Upper lobe of right lung (tissue), 1 donor: ENCODE measurements around the gene CD101. TPM values are rescaled to one million over a fixed set of nuclear protein-coding genes. Genes with fewer than 3 reads are reported as not detected.

Experiments used
- ATAC-seq: fragments of 200-7000 bp; cut with Tn5 transposase; one replicate; pipeline ENCODE4 v1.9.1; 2020; ENCODE audit warnings: mild to moderate bottlenecking, moderate library complexity
- DNase-seq: peaks from one replicate; pipeline ENCODE4 v3.0.0-alpha.2; 2020
- H3K27ac ChIP-seq: fragments of 200-600 bp; one replicate; pipeline ENCODE4 v1.8.0; 2022
- H3K27me3 ChIP-seq: fragments of 200-600 bp; one replicate; pipeline ENCODE4 v1.8.0; 2022; ENCODE audit warnings: mild to moderate bottlenecking
- H3K36me3 ChIP-seq: fragments of 200-600 bp; one replicate; pipeline ENCODE4 v1.8.0; 2022
- H3K4me1 ChIP-seq: fragments of 200-600 bp; one replicate; pipeline ENCODE4 v1.8.0; 2022
- H3K4me3 ChIP-seq: fragments of 200-600 bp; one replicate; pipeline ENCODE4 v1.8.0; 2022; ENCODE audit warnings: mild to moderate bottlenecking
- H3K9me3 ChIP-seq: fragments of 200-600 bp; one replicate; pipeline ENCODE4 v1.8.0; 2022
- intact Hi-C: fragments of 100-400 bp; cut with DNase I; formaldehyde crosslinking; loops from one replicate; pipeline ENCODE4 v1.11.0; 2022
- total RNA-seq: library from RNA; stranded (reverse); fragmentation: NEBNext Ultra II Directional; extraction: Animal tissue kit (Norgen Biotek cat#: 25700); gene quantifications from one replicate; pipeline ENCODE4 v1.2.1, GENCODE V29; 2021
- TF ChIP-seq, protein P1 (sequence below): fragments of 200-600 bp; IDR thresholded peaks from one replicate; pipeline ENCODE4 v1.8.0; 2022; ENCODE audit warnings: antibody characterized with exemption
- donor health status: DM: no; HTN: yes; CAD: no; lungs with severe emphysema.

The CD101 gene
- total RNA-seq, 1 donor from 2014 or later: 37.4 TPM

DNA sequence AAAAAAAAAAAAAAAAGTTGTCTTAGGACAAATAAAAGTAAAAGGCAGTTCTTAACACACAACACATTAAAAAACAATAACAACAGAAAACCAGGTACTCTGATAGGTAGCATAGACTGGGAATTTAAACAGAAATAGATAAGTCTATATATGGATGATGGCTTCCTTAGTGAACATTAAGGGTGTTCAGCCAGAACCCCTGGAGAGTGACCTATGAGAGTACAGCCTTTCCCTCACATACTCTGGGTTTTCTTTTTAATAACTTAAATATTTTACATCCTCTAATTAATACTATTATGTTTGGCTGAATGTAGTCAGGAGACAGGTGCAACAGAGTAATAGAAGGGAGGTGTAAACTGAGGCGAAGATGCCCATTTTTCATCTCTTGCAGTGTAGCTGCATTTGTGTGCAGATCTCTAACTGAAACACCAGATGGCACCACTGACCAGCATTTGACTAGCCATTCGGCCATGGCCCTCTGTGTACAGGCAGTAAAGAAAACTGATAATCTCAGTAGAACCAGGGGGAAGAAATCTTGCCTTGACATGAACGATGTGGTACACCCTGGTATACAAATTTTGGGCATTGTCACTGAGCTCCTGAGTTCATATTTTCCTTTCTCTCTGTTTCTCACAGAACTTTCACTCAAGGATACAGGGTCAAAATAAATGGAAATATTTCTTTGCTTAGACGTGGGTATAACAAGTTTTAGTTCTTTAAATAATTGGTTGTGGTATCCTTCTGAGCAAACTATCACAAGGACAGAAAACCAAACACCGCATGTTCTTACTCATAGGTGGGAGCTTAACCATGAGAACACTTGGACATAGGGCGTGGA, 66.2 kb downstream of the CD101 start:
- ATAC-seq (peak; percentile 96), DNase-seq (no peak)
- Histone ChIP-seq H3K27ac (no peak overlapping the region), H3K36me3 (no peaks in the 10 kb centered on the region), H3K27me3 (no peaks in the 10 kb centered on the region), H3K4me3 (no peak overlapping the region), H3K9me3 (no peaks in the 10 kb centered on the region), H3K4me1 (no peaks in the 10 kb centered on the region)
- intact Hi-C loops: no loop called here
- TF ChIP-seq, protein P1, sequence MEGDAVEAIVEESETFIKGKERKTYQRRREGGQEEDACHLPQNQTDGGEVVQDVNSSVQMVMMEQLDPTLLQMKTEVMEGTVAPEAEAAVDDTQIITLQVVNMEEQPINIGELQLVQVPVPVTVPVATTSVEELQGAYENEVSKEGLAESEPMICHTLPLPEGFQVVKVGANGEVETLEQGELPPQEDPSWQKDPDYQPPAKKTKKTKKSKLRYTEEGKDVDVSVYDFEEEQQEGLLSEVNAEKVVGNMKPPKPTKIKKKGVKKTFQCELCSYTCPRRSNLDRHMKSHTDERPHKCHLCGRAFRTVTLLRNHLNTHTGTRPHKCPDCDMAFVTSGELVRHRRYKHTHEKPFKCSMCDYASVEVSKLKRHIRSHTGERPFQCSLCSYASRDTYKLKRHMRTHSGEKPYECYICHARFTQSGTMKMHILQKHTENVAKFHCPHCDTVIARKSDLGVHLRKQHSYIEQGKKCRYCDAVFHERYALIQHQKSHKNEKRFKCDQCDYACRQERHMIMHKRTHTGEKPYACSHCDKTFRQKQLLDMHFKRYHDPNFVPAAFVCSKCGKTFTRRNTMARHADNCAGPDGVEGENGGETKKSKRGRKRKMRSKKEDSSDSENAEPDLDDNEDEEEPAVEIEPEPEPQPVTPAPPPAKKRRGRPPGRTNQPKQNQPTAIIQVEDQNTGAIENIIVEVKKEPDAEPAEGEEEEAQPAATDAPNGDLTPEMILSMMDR: peak; percentile 79

DNA sequence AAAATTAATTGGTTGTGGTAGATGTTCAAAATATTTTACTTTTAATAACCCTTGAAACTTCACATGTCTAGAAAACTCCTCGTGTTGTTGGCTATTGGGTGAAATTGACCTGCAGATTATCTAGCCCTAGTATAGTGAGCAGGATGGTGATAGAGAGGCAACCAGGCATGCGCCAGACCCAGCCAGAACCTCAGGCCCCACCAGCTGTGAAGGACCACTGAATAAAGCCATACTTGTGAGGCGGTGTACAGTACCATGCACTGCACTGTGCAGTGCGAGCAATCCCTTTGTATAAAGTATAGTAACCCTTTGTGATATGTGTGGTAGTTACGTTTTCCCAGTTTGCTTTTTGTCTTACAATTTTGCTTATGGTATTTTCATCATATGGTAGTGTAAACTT, 67.0 kb downstream of the CD101 start:
- TF ChIP-seq, protein P1: no peak
- Histone ChIP-seq H3K4me3 (no peak overlapping the region), H3K27me3 (no peaks in the 10 kb centered on the region), H3K9me3 (no peaks in the 10 kb centered on the region), H3K27ac (no peak overlapping the region), H3K4me1 (no peaks in the 10 kb centered on the region), H3K36me3 (no peaks in the 10 kb centered on the region)
- intact Hi-C loops: no loop called here
- DNase-seq (no peak), ATAC-seq (no peak)

DNA sequence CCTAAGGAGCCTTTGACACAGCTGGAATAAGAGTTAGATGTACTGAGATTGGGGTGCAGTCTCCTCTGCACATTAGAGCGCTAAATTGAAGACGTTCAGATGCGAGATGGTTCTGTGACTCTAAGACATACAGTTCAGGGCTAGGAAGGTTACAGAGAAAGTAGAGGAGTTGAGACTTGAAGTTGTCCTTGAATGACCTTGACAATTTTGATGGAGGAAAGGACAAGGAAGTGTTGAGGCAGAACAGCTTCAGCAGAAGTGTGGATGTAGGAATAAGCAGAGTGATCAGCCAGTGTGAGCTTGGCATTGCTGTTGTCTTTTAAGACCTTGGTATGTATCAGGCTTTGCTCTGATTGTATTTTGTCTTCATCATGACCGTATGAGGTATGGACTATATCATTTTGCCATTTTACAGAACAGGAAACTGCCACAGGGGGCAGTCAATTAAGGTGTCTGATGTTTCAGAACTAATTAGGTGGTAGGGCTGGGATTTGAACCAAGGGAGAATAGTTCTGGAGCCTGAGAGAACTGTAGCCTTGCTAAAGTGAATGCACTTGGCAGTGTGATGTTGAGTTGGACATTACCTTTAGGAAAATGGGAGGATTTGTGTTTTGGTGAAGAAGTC, 67.8 kb downstream of the CD101 start:
- no peak for ATAC-seq
- TF ChIP-seq, protein P1: no peak
- no peaks in the 10 kb centered on the region for H3K9me3 ChIP-seq
- DNase-seq: no peak
- no peak overlapping the region for H3K4me3 ChIP-seq
- peaks cover 2% of the 10 kb centered on the region for H3K36me3 ChIP-seq
- intact Hi-C loops: no loop called here
- H3K27ac ChIP-seq: no peak overlapping the region
- no peaks in the 10 kb centered on the region for H3K4me1 ChIP-seq
- H3K27me3 ChIP-seq: no peaks in the 10 kb centered on the region

DNA sequence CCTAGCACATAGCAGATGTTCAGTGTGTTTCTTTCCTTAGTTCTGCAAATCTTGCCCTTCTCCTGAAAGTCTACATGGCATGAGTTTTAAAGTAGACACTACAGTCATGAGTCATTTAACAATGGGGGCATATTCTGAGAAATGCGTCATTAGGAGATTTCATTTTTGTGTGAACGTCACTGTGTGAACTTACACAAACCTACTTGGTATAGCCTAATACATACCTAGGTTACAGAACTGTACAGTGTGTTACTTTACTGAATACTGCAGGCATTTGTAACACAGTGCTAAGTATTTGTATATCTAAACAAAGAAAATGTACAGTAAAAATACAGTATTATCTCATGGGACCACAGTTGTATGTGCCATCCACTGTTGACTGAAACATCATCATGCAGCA, 68.6 kb downstream of the CD101 start:
- no peak overlapping the region for H3K27ac ChIP-seq
- TF ChIP-seq, protein P1: no peak
- no peaks in the 10 kb centered on the region for H3K4me1 ChIP-seq
- intact Hi-C loops: no loop called here
- H3K36me3 ChIP-seq: peaks cover 9% of the 10 kb centered on the region
- no peaks in the 10 kb centered on the region for H3K27me3 ChIP-seq
- ATAC-seq: no peak
- no peak for DNase-seq
- no peaks in the 10 kb centered on the region for H3K9me3 ChIP-seq
- H3K4me3 ChIP-seq: no peak overlapping the region

DNA sequence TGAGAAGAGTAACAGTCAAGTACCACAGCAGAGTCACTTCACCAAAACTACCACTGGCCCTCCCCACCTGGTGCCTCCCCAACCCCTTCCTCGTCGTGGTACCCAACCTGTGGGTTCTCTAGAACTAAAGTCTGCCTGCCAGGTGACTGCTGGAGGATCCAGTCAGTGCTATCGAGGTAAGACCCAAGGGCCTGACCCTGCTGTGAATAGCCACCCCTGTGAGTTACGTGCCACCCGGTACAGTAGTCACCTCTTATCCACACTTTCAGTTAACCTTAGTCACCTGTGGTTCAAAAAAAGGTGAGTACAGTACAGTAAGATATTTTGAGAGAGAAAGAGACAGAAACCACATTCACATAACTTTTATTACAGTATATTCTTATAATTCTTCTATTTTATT, 75.1 kb downstream of the CD101 start:
- DNase-seq (no peak), ATAC-seq (no peak)
- TF ChIP-seq, protein P1: no peak
- Histone ChIP-seq H3K9me3 (no peaks in the 10 kb centered on the region), H3K4me1 (no peaks in the 10 kb centered on the region), H3K36me3 (peaks cover 59% of the 10 kb centered on the region), H3K27me3 (no peaks in the 10 kb centered on the region), H3K4me3 (no peak overlapping the region), H3K27ac (no peak overlapping the region)
- intact Hi-C loops: no loop called here
